Heart left ventricle (tissue), 16 donors: ENCODE measurements around the gene REPIN1. TPM values are rescaled to one million over a fixed set of nuclear protein-coding genes. Genes with fewer than 3 reads are reported as not detected.
A peak's percentile ranks its signal among the peaks of the same experiment; 100 is the strongest.

Experiments
- ATAC-seq, 4 donors: fragments of 200-7000 bp; cut with Tn5 transposase; one replicate each; pipeline ENCODE4 v1.9.1; 2020 to 2022; ENCODE audit warnings: moderate library complexity in 4 of 4, mild to moderate bottlenecking in 3 of 4, moderate number of reproducible peaks in 1 of 4
- DNase-seq, 5 donors: peaks; one replicate each; pipeline ENCODE4 v3.0.0-alpha.2; 2020
- H3K27ac ChIP-seq, 12 donors: fragments of 200-600 bp; sonication (generic) in 4 of 12; one replicate each; pipeline versions ENCODE4 v1.5.0 to v1.8.0; 2016 to 2022; ENCODE audit warnings: mild to moderate bottlenecking in 2 of 12
- H3K27me3 ChIP-seq, 9 donors: fragments of 200-600 bp; sonication (generic) in 2 of 9; one replicate each; pipeline versions ENCODE4 v1.5.1 to v1.8.0; 2016 to 2022; ENCODE audit warnings: mild to moderate bottlenecking in 3 of 9
- H3K36me3 ChIP-seq, 9 donors: fragments of 200-600 bp; sonication (generic) in 2 of 9; one replicate each; pipeline versions ENCODE4 v1.5.0 to v1.8.0; 2018 to 2022; ENCODE audit warnings: mild to moderate bottlenecking in 2 of 9
- H3K4me1 ChIP-seq, 12 donors: fragments of 200-600 bp; sonication (generic) in 4 of 12; one replicate each; pipeline versions ENCODE4 v1.5.0 to v1.8.0; 2016 to 2022; ENCODE audit warnings: mild to moderate bottlenecking in 3 of 12
- H3K4me3 ChIP-seq, 12 donors: fragments of 200-600 bp; sonication (generic) in 4 of 12; one replicate each; pipeline versions ENCODE4 v1.5.0 to v1.8.0; 2017 to 2022; ENCODE audit warnings: mild to moderate bottlenecking in 9 of 12, moderate library complexity in 4 of 12
- H3K9me3 ChIP-seq, 12 donors: fragments of 200-600 bp; sonication (generic) in 4 of 12; one replicate each; pipeline versions ENCODE4 v1.5.0 to v1.8.0; 2016 to 2022; ENCODE audit warnings: mild to moderate bottlenecking in 1 of 12
- CTCF ChIP-seq, 12 donors: fragments of 200-600 bp; sonication (generic) in 4 of 12; IDR thresholded peaks; one replicate each; pipeline versions ENCODE4 v1.5.0 to v1.8.0; 2018 to 2022; ENCODE audit warnings: antibody characterized with exemption in 12 of 12, mild to moderate bottlenecking in 5 of 12
- POLR2A ChIP-seq, 2 donors: fragments of 450-650 bp; IDR thresholded peaks; one replicate each; pipeline ENCODE4 v1.6.1; 2017; ENCODE audit warnings: antibody characterized with exemption in 2 of 2, mild to moderate bottlenecking in 2 of 2, moderate library complexity in 2 of 2
- WGBS, 4 donors: extraction: QIAGEN DNeasy Blood & Tissue Kit in 2 of 4; methylation state at CpG; one replicate each; pipeline versions ENCODE4 v1.1.5 to v1.1.7; 2013 to 2018; 5-methylcytosine and 5-hydroxymethylcytosine counted together
- intact Hi-C, 10 donors: fragments of 100-400 bp; cut with DNase I; formaldehyde crosslinking; loops; one replicate each; pipeline versions ENCODE4 v1.11.1 to v1.14.2; 2022
- polyA plus RNA-seq, 2 donors: library from polyadenylated mRNA; stranded (reverse); fragments of 200-250 nt; gene quantifications; one replicate each; pipeline ENCODE4 v1.2.3, GENCODE V29; 2013
- total RNA-seq, 9 donors: library from RNA; depleted of rRNA in 2 of 9; stranded (reverse); fragments of >200 nt in 2 of 9; fragmentation: NEBNext Ultra II Directional in 3 of 9; extraction: Animal tissue kit (Norgen Biotek cat#: 25700) in 3 of 9; gene quantifications; one replicate each; pipeline versions ENCODE4 v1.1.0 to v1.2.4, GENCODE V29; 2016 to 2023
- donor health status: ischemic (EF 13 %, LVEDD 7.1; RV severe dilation, severe dysfunction).
- donor health status: healthy with polysubstance abuse.
- donor health status: DM: no; HTN: yes; CAD: no.
- donor health status: DM: no; HTN: no; CAD: no.
- donor health status: ischemic (EF 25% LVEDD 6.9; RV normal size, moderate dysfunction).
- donor health status: ischemic (EF 25% LVEDD 5.7; RV mildly dilated, moderate dysfunction).
- donor health status: healthy.
- donor health status: DM: yes; HTN: yes; CAD: no.
- donor health status: ischemic (EF 35%, LVEDD 5.7; RV mildly dilated, moderate dysfunction).
- donor health status: nonischemic (EF 11% LVEDD 7.7; RV severe dilation, severe dysfunction).
- donor health status: DM: yes; HTN: yes; CAD: no.
- donor health status: PGD.
- donor health status: ischemic (EF 29% LVEDD 5.4; RV normal size, mild dysfunction).
- donor health status: nonischemic (EF 23%, LVEDD 6.1; RV moderate dilation, normal function).

REPIN1 gene
- total and polyA plus RNA-seq, 11 donors: 49.8 to 141 (median 98.4) TPM

- intact Hi-C loops: no loop called here
- H3K4me3 ChIP-seq: no peak overlapping the region
- TF ChIP-seq CTCF (IDR thresholded peaks at IDR 0.05): no peak
- TF ChIP-seq POLR2A (IDR thresholded peaks at IDR 0.05): no peak
- H3K9me3 ChIP-seq: no peaks in the 10 kb centered on the region
- DNase-seq (no peak), ATAC-seq (no peak)
- peak overlapping the region in 1 of 12 donors; percentile 64 for H3K27ac ChIP-seq
- no peaks in the 10 kb centered on the region for H3K36me3 ChIP-seq
- peaks cover 0 to 27% (median 12%) of the 10 kb centered on the region in 12 donors for H3K4me1 ChIP-seq
- 83 to 88% (median 86%) methylated on average over 2 to 6 of the region's 6 CpGs for WGBS, 4 donors
- peaks cover 0 to 32% (median 7%) of the 10 kb centered on the region in 9 donors for H3K27me3 ChIP-seq
Observed at GRCh38 chr7:150337659-150338081, 31.0 kb upstream of the REPIN1 start.

- no peak overlapping the region for H3K4me3 ChIP-seq
- intact Hi-C loops: no loop called here
- peaks cover 0 to 38% (median 7%) of the 10 kb centered on the region in 9 donors for H3K27me3 ChIP-seq
- DNase-seq (peak in 1 of 5 donors; percentile 54), ATAC-seq (no peak)
- H3K4me1 ChIP-seq: peaks cover 0 to 27% (median 12%) of the 10 kb centered on the region in 12 donors
- no peak for TF ChIP-seq POLR2A (IDR thresholded peaks at IDR 0.05)
- no peak for TF ChIP-seq CTCF (IDR thresholded peaks at IDR 0.05)
- 75 to 85% (median 83%) methylated on average over 7 to 11 of the region's 11 CpGs for WGBS, 4 donors
- no peaks in the 10 kb centered on the region for H3K9me3 ChIP-seq
- no peaks in the 10 kb centered on the region for H3K36me3 ChIP-seq
- H3K27ac ChIP-seq: peak overlapping the region in 1 of 12 donors; percentile 47
Observed at GRCh38 chr7:150338166-150338829, 30.3 kb upstream of the REPIN1 start.

GRCh38 chr7:150339409-150339809 lies 29.2 kb upstream of the REPIN1 start:
- DNase-seq: no peak
- no peaks in the 10 kb centered on the region for H3K36me3 ChIP-seq
- intact Hi-C loops: no loop called here
- H3K4me1 ChIP-seq: peaks cover 0 to 27% (median 12%) of the 10 kb centered on the region in 12 donors
- ATAC-seq: no peak
- H3K4me3 ChIP-seq: peak overlapping the region in 4 of 12 donors; percentile 48 to 65 (median 64)
- no peak for TF ChIP-seq POLR2A (IDR thresholded peaks at IDR 0.05)
- TF ChIP-seq CTCF (IDR thresholded peaks at IDR 0.05): no peak
- H3K27me3 ChIP-seq: peaks cover 0 to 42% (median 7%) of the 10 kb centered on the region in 9 donors
- peaks cover 0 to 8% (median under 1%) of the 10 kb centered on the region in 12 donors for H3K9me3 ChIP-seq
- WGBS, 4 donors: 70 to 75% (median 73%) methylated on average over 8 to 9 of the region's 9 CpGs
- peak overlapping the region in 1 of 12 donors; percentile 93 for H3K27ac ChIP-seq

GRCh38 chr7:150340024-150340749 lies 28.4 kb upstream of the REPIN1 start:
- ATAC-seq: peak; percentile 53 to 68 (median 64)
- TF ChIP-seq POLR2A (IDR thresholded peaks at IDR 0.05): no peak
- no peak for TF ChIP-seq CTCF (IDR thresholded peaks at IDR 0.05)
- intact Hi-C loops: no loop called here
- H3K4me1 ChIP-seq: peaks cover 0 to 27% (median 12%) of the 10 kb centered on the region in 12 donors
- peaks cover 0 to 42% (median 7%) of the 10 kb centered on the region in 9 donors for H3K27me3 ChIP-seq
- peaks cover 0 to 10% (median 2%) of the 10 kb centered on the region in 12 donors for H3K9me3 ChIP-seq
- no peaks in the 10 kb centered on the region for H3K36me3 ChIP-seq
- peak overlapping the region; percentile 8 to 65 (median 48) for H3K4me3 ChIP-seq
- DNase-seq: peak in 2 of 5 donors; percentile 53 to 75
- peak overlapping the region in 6 of 12 donors; percentile 0 to 93 (median 26) for H3K27ac ChIP-seq
- WGBS, 4 donors: 12 to 22% (median 14%) methylated on average over 20 to 39 of the region's 39 CpGs
